Aorta (tissue), 5 donors: ENCODE measurements around the gene IRAK3. TPM values are rescaled to one million over a fixed set of nuclear protein-coding genes. Genes with fewer than 3 reads are reported as not detected.
"Not testable (repeated sequence)": the region's sequence is repeated elsewhere in the genome, so short reads cannot be mapped to it uniquely, and the experiment has no call there.

Experiments
- ATAC-seq: fragments of 200-7000 bp; cut with Tn5 transposase; one replicate; pipeline ENCODE4 v1.9.1; 2022; ENCODE audit warnings: moderate library complexity; ENCODE audit not compliant: low FRiP score
- DNase-seq, 2 donors: peaks; one replicate each; pipeline ENCODE4 v3.0.0-alpha.2; 2020
- H3K27ac ChIP-seq, 2 donors: one replicate each; pipeline ENCODE4 v1.5.1; 2013; ENCODE audit warnings: low read length in 2 of 2, mild to moderate bottlenecking in 2 of 2, moderate library complexity in 2 of 2, control low read depth in 1 of 2, inconsistent platforms in 1 of 2, low read depth in 1 of 2
- H3K27me3 ChIP-seq, 2 donors: one replicate each; pipeline ENCODE4 v1.6.1; 2013; ENCODE audit warnings: control low read depth in 1 of 2, low read length in 1 of 2, mild to moderate bottlenecking in 1 of 2, moderate library complexity in 1 of 2; ENCODE audit not compliant: insufficient read depth in 2 of 2, control insufficient read depth in 1 of 2
- H3K36me3 ChIP-seq, 2 donors: one replicate each; pipeline ENCODE4 v1.6.1; 2013; ENCODE audit warnings: control low read depth in 1 of 2, low read length in 1 of 2, mild to moderate bottlenecking in 1 of 2; ENCODE audit not compliant: insufficient read depth in 2 of 2, control insufficient read depth in 1 of 2
- H3K4me1 ChIP-seq, 2 donors: one replicate each; pipeline ENCODE4 v1.6.1; 2013; ENCODE audit warnings: low read length in 2 of 2, control low read depth in 1 of 2, mild to moderate bottlenecking in 1 of 2, moderate library complexity in 1 of 2; ENCODE audit not compliant: insufficient read depth in 2 of 2, control insufficient read depth in 1 of 2
- H3K4me3 ChIP-seq, 2 donors: one replicate each; pipeline ENCODE4 v1.5.1; 2013; ENCODE audit warnings: low read length in 2 of 2, control low read depth in 1 of 2, mild to moderate bottlenecking in 1 of 2
- H3K9me3 ChIP-seq: one replicate; pipeline ENCODE4 v1.6.1; 2013; ENCODE audit warnings: mild to moderate bottlenecking, low read length; ENCODE audit not compliant: control insufficient read depth
- WGBS, 2 donors: extraction: QIAGEN DNeasy Blood & Tissue Kit; methylation state at CpG; one replicate each; pipeline ENCODE4 v1.1.7; 2013; 5-methylcytosine and 5-hydroxymethylcytosine counted together
- intact Hi-C, 2 donors: fragments of 100-400 bp; cut with DNase I; formaldehyde crosslinking; loops; one replicate each; pipeline versions ENCODE4 v1.14.2 to v1.15.0; 2022
- polyA plus RNA-seq, 2 donors: library from polyadenylated mRNA; stranded (reverse); fragments of 200-250 nt; gene quantifications; one replicate each; pipeline ENCODE4 v1.2.3, GENCODE V29; 2013
- total RNA-seq, 2 donors: library from RNA; stranded (reverse); fragmentation: NEBNext Ultra II Directional; extraction: Animal tissue kit (Norgen Biotek cat#: 25700); gene quantifications; one replicate each; pipeline ENCODE4 v1.2.1, GENCODE V29; 2021
- donor health status: healthy with polysubstance abuse.
- donor health status: Bipolar disorder and iron deficiency.
- donor health status: DM: no; HTN: no; CAD: no.
- donor health status: DM: no; HTN: no; CAD: no.
- donor health status: DM: yes; HTN: yes; CAD: no.

The IRAK3 gene
- total and polyA plus RNA-seq, 4 donors, result 5.0 to 32.2 (median 18.6) TPM

DNA sequence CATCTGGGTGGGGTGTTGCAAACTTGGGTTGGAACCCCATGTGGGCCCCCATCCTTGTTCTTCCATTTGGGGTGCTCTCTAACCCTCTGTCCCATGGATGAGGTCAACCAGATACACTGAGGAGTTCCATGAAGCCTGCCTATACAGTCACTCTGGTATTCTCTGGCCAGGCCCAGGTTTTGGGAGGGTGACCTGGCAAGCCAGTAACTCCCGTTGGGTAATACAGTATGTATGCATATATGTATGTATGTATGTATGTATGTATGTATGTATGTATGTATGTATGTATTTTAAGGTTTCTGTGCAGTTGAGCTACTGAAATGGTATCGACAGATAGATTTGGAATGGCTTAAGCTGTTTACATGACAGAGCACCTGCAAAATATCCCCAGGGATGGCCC is 100.5 kb downstream of the IRAK3 start:
- Histone ChIP-seq H3K4me1 (no peaks in the 10 kb centered on the region), H3K36me3 (no peaks in the 10 kb centered on the region), H3K9me3 (no peaks in the 10 kb centered on the region), H3K4me3 (no peak overlapping the region), H3K27me3 (no peaks in the 10 kb centered on the region), H3K27ac (no peak overlapping the region)
- WGBS, 2 donors, result 89 to 91% methylated on average over 2 of the region's 2 CpGs
- ATAC-seq (no peak), DNase-seq (no peak)
- intact Hi-C loops, result no loop called here

DNA sequence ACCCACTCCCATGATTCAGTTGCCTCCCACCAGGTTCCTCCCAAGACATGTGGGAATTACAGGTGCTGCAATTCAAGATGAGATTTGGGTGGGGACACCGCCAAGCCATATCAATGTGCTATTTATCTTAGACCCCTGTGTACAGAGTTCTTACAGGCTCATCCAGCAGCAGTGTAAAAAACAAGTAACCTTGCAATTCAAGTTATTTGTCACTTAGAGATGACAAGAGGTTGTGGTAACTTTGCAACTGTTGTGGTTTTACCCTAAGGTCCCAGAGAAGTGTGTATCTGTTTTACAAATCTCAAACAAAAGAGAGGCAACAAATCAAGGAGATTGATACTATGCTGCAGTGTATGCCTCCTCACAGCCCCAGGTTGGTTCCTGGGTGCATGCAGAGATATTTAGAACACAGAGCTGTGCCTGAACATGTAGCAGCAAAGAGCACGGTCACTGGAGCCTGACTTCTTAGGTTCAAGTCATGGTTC is 101.7 kb downstream of the IRAK3 start:
- 87% methylated on average over 2 of the region's 2 CpGs for WGBS, 2 donors
- Histone ChIP-seq H3K4me3 (no peak overlapping the region), H3K4me1 (no peaks in the 10 kb centered on the region), H3K9me3 (peaks cover 2% of the 10 kb centered on the region), H3K27ac (no peak overlapping the region), H3K36me3 (no peaks in the 10 kb centered on the region), H3K27me3 (no peaks in the 10 kb centered on the region)
- intact Hi-C loops, result loop anchor here in 1 of 2 donors (10.0 kb wide), 1 partner anchor 146 kb away; no protein-coding TSS in a partner anchor
- ATAC-seq (no peak), DNase-seq (no peak)

DNA sequence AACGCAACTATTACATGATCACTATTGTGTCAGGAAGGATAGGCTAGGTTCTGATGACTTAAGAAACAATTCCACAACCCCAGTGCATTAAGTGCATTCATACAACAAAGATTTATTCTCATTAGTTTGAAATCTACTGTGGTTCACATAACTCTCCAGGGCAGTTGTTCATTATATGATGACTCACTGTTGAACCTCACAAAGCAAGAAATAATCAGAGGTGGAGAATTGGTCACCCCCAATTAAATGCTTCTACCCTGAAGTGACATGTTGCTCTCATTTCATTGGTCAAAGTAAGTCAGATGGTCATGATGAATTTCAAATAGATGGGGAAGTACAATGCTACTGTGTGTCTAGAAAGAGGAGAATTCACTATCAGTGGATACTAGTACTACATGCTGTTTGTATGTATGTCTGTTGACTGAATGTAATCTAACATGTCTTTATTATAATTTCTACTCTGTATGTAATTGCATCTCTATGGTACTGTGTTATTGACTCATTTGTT is 107.2 kb downstream of the IRAK3 start:
- ATAC-seq (no peak), DNase-seq (no peak)
- H3K27ac ChIP-seq, result no peak overlapping the region
- H3K4me1 ChIP-seq, result peaks cover 0 to 2% of the 10 kb centered on the region in 2 donors
- peaks cover 2% of the 10 kb centered on the region for H3K9me3 ChIP-seq
- 94 to 95% methylated on average over 1 of the region's 1 CpG for WGBS, 2 donors
- no peaks in the 10 kb centered on the region for H3K27me3 ChIP-seq
- intact Hi-C loops, result loop anchor here in 1 of 2 donors (10.0 kb wide), 1 partner anchor 151 kb away; no protein-coding TSS in a partner anchor
- H3K36me3 ChIP-seq, result no peaks in the 10 kb centered on the region
- no peak overlapping the region for H3K4me3 ChIP-seq

DNA sequence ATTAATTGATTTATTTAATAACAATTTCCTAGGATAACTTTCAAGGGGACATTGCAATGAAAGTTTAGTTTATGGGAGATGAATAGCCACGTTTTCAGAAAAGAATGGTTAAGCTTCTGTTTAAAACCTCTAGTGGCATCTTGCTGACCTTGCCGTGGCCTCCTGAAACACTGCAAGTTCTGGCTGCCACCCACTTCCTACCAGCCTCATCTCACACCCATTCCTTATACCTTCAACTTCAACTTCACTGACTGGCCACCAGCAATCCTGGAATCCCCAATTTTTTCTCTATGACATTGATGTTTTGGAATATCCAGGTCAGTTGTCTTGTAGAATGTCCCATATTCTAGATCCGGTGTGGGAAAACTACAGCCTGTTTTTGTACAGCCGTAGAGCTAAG is 108.1 kb downstream of the IRAK3 start:
- DNase-seq (no peak), ATAC-seq (no peak)
- H3K27ac ChIP-seq, result no peak overlapping the region
- no peaks in the 10 kb centered on the region for H3K27me3 ChIP-seq
- peaks cover 0 to 2% of the 10 kb centered on the region in 2 donors for H3K4me1 ChIP-seq
- intact Hi-C loops, result loop anchor here in 1 of 2 donors (10.0 kb wide), 1 partner anchor 152 kb away; no protein-coding TSS in a partner anchor
- 36 to 39% methylated on average over 4 of the region's 4 CpGs for WGBS, 2 donors
- H3K4me3 ChIP-seq, result no peak overlapping the region
- no peaks in the 10 kb centered on the region for H3K36me3 ChIP-seq
- H3K9me3 ChIP-seq, result peaks cover 2% of the 10 kb centered on the region

DNA sequence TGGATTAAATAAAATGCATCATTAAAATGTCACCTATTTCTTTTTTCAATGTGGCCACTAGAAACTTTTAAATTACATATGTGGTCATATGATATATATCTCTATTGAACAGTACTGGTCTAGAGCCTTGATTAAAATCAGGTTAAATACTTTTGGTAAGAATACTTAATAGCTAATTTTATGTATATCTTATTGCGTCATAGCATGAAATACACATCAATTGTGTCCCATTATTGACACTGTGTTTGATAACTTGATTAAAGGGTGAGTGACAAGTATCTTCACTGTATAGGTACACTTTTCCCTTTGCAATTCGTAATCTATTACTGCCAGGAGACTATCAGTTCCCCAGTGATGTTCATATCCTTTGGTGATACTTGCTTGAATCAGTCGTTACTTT is 108.9 kb downstream of the IRAK3 start:
- peaks cover 2% of the 10 kb centered on the region for H3K9me3 ChIP-seq
- no peak overlapping the region for H3K4me3 ChIP-seq
- H3K27ac ChIP-seq, result no peak overlapping the region
- peaks cover 0 to 2% of the 10 kb centered on the region in 2 donors for H3K4me1 ChIP-seq
- intact Hi-C loops, result loop anchor here in 1 of 2 donors (10.0 kb wide), 1 partner anchor 153 kb away; no protein-coding TSS in a partner anchor
- no peaks in the 10 kb centered on the region for H3K36me3 ChIP-seq
- ATAC-seq (no peak), DNase-seq (no peak)
- no peaks in the 10 kb centered on the region for H3K27me3 ChIP-seq
- WGBS, 2 donors, result 89 to 90% methylated on average over 3 of the region's 3 CpGs

- peak; percentile 100 for ATAC-seq
- no peaks in the 10 kb centered on the region for H3K36me3 ChIP-seq
Measured at GRCh38 chr12:66301944-66302826, 113.2 kb downstream of the IRAK3 start, which contains the start of gene HELB. Gene HELB, plus strand, starts transcription at chr12:66302493. Its CDS starts 111 bp downstream, at chr12:66302604.

DNA sequence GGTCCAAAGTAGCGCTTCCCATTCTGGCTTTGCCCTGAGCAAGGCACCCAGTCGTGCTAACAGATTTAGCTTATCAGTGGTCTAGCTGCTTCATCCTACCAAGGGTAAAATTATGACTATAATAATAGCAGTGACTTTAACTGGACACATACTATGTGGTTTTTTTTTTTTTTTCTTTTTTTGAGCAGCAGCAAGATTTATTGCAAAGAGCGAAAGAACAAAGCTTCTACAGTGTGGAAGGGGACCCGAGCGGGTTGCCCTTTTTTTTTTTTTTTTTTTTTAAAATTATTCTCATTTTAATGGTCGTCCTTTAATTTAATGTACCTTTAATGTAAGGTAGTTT is 113.8 kb downstream of the IRAK3 start:
- peak overlapping the region; percentile 20 to 80 for H3K4me3 ChIP-seq
- no peaks in the 10 kb centered on the region for H3K9me3 ChIP-seq
- DNase-seq (no peak), ATAC-seq (no peak)
- 4 to 7% methylated on average over 6 of the region's 6 CpGs for WGBS, 2 donors
- H3K4me1 ChIP-seq, result peaks cover 2 to 4% of the 10 kb centered on the region in 2 donors
- intact Hi-C loops, result loop anchor here in 1 of 2 donors (5.0 kb wide), 1 partner anchor 130 kb away; no protein-coding TSS in a partner anchor
- H3K27me3 ChIP-seq, result no peaks in the 10 kb centered on the region
- no peaks in the 10 kb centered on the region for H3K36me3 ChIP-seq
- peak overlapping the region in 1 of 2 donors; percentile 9 for H3K27ac ChIP-seq

More at GRCh38 chr12:66301944-66302826, 113.2 kb downstream of the IRAK3 start, which contains the start of gene HELB:
- intact Hi-C loops, result loop anchor here in 1 of 2 donors (5.0 kb wide), 1 partner anchor 130 kb away; no protein-coding TSS in a partner anchor
- Histone ChIP-seq H3K9me3 (no peaks in the 10 kb centered on the region), H3K27ac (peak within 1 kb of the TSS in 1 of 2 donors; percentile 9), H3K4me1 (peaks cover 2 to 4% of the 10 kb centered on the region in 2 donors), H3K27me3 (no peaks in the 10 kb centered on the region), H3K4me3 (peak within 1 kb of the TSS; percentile 80 to 95)
- DNase-seq, result peak; percentile 99 to 100
- 0% methylated on average over 45 of the region's 45 CpGs for WGBS, 2 donors

DNA sequence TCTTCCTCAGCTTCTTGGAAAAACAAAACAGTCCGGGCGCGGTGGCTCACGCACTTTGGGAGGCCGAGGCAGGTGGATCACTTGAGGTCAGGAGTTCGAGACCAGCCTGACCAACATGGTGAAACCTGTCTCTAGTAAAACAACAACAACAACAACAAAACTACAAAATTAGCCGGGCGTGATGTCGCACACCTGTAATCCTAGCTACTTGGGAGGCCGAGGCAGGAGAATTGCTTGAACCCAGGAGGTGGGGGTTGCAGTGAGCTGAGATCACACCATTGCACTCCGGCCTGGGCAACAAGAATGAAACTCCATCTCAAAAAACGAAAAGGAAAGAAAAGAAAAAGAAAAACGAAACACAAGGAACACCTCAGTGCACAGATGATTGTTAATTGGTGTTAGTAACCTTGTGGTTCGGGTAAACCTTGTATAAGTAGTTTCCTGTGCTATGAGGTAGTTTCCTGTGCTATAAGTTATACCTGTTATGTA is 114.3 kb downstream of the IRAK3 start:
- 82 to 84% methylated on average over 14 of the region's 14 CpGs for WGBS, 2 donors
- not testable (repeated sequence) for DNase-seq, H3K27ac ChIP-seq, ATAC-seq, H3K4me1 ChIP-seq, H3K4me3 ChIP-seq, H3K9me3 ChIP-seq, H3K27me3 ChIP-seq, H3K36me3 ChIP-seq
- intact Hi-C loops, result loop anchor here in 1 of 2 donors (5.0 kb wide), 1 partner anchor 131 kb away; no protein-coding TSS in a partner anchor
